COLO668 (cell line): ENCODE measurements around the gene IMMT.

Experiments used
- DNase-seq: peaks from one replicate; lab custom pipeline; 2025; ENCODE audit not compliant: unreplicated experiment; lab: John Stamatoyannopoulos, UW

IMMT gene

DNA sequence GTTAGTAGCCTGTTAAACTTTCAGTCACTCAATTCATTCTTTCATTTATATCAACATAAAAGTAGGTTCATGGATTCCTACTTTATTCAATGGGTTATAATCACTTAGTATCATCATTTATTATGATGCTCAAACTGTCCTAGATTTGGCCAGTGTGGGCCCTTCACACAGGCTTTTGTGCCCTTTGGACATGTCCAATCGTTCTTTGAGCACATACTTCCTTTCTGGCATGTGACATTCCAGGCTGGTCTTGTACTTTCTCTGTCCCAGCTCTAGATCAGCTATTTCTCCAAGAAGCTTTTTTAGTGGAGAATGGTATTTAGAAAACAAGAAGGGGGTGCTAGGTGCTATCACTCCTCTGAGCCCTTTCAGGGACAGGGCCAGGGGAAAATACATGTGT lies 101.0 kb downstream of the IMMT start:
- no peak for DNase-seq
